HEK293T (cell line): ENCODE measurements around the gene PLA2G4D.

Experiments
- CTCF ChIA-PET: fragments of 350-600 bp; formaldehyde crosslinking; extraction: SDS; loops from one replicate; lab custom pipeline; 2021; ENCODE audit warnings: antibody characterized with exemption, inconsistent platforms; lab: Yijun Ruan, JAX
- POLR2A ChIA-PET: fragments of 350-600 bp; formaldehyde crosslinking; extraction: SDS; loops from one replicate; lab custom pipeline; 2020; ENCODE audit warnings: antibody characterized with exemption, inconsistent platforms; lab: Yijun Ruan, JAX
- DNase-seq: peaks from one replicate; pipeline ENCODE4 v3.0.0; 2012; ENCODE audit warnings: mixed read lengths; ENCODE audit errors: extremely low spot score
- ARNT ChIP-seq: fragments of 450-650 bp; IDR thresholded peaks from 2 replicates; pipeline ENCODE4 v1.6.1; 2017; ENCODE audit warnings: mild to moderate bottlenecking
- BHLHE40 ChIP-seq: fragments of 450-650 bp; IDR thresholded peaks from 2 replicates; pipeline ENCODE4 v1.6.1; 2016; ENCODE audit warnings: mild to moderate bottlenecking, moderate library complexity, borderline replicate concordance
- CTBP1 ChIP-seq: fragments of 450-650 bp; IDR thresholded peaks from 2 replicates; pipeline ENCODE4 v1.6.1; 2016; ENCODE audit warnings: borderline replicate concordance
- ELF4 ChIP-seq: fragments of 450-650 bp; IDR thresholded peaks from 2 replicates; pipeline ENCODE4 v1.6.1; 2017; ENCODE audit warnings: antibody characterized with exemption
- FOXA1 ChIP-seq: fragments of 450-650 bp; IDR thresholded peaks from 2 replicates; pipeline ENCODE4 v1.6.1; 2016; ENCODE audit warnings: mild to moderate bottlenecking
- FOXK2 ChIP-seq: fragments of 450-650 bp; IDR thresholded peaks from 2 replicates; pipeline ENCODE4 v1.6.1; 2016; ENCODE audit warnings: mild to moderate bottlenecking
- FOXM1 ChIP-seq: fragments of 450-650 bp; IDR thresholded peaks from 2 replicates; pipeline ENCODE4 v1.6.1; 2017; ENCODE audit warnings: mild to moderate bottlenecking, borderline replicate concordance
- HDGF ChIP-seq: fragments of 450-650 bp; IDR thresholded peaks from 2 replicates; pipeline ENCODE4 v1.6.1; 2017; ENCODE audit warnings: antibody characterized with exemption, borderline replicate concordance
- L3MBTL2 ChIP-seq: fragments of 450-650 bp; conservative IDR thresholded peaks from 2 replicates; pipeline ENCODE4 v1.6.1; 2016; ENCODE audit warnings: mild to moderate bottlenecking
- LEF1 ChIP-seq: fragments of 450-650 bp; IDR thresholded peaks from 2 replicates; pipeline ENCODE4 v1.6.1; 2017; ENCODE audit warnings: mild to moderate bottlenecking, borderline replicate concordance
- NFRKB ChIP-seq: fragments of 450-650 bp; IDR thresholded peaks from 2 replicates; pipeline ENCODE4 v1.6.1; 2016; ENCODE audit warnings: mild to moderate bottlenecking, moderate library complexity
- SP1 ChIP-seq: fragments of 450-650 bp; IDR thresholded peaks from 2 replicates; pipeline ENCODE4 v1.6.1; 2017
- SUZ12 ChIP-seq: fragments of 450-650 bp; IDR thresholded peaks from 2 replicates; pipeline ENCODE4 v1.6.1; 2016; ENCODE audit warnings: mild to moderate bottlenecking
- TARDBP ChIP-seq: fragments of 450-650 bp; IDR thresholded peaks from 2 replicates; pipeline ENCODE4 v1.6.1; 2016
- ZNF384 ChIP-seq: fragments of 450-650 bp; IDR thresholded peaks from 2 replicates; pipeline ENCODE4 v1.6.1; 2016
- TF ChIP-seq, protein P1 (sequence below): fragments of 450-650 bp; IDR thresholded peaks from 2 replicates; pipeline ENCODE4 v1.6.1; 2016

The PLA2G4D gene

DNA sequence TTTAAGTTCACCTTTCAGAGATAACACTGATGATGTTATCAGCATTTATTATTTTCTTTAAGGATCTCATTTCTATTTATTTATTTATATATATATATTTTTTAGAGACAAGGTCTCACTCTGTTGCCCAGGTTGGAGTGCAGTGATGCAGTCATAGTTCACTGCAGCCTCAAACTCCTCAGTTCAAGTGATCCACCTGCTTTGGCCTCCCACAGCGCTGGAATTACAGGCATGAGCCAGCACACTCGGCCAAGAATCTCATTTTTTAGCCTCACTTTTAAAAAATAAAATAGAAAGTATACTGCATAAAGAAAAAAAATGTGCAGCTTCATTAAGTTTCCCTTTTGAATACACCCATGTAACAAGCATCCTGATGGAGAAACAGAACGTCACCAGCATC is 35.6 kb downstream of the PLA2G4D start:
- POLR2A ChIA-PET: no interaction called here
- TF ChIP-seq FOXA1 (no peak), L3MBTL2 (no peak), FOXM1 (no peak), LEF1 (no peak), BHLHE40 (no peak), ZNF384 (no peak), FOXK2 (no peak), TARDBP (no peak), ARNT (no peak), NFRKB (no peak), ELF4 (no peak), SP1 (no peak), CTBP1 (no peak), HDGF (no peak), SUZ12 (no peak)
- TF ChIP-seq, protein P1, sequence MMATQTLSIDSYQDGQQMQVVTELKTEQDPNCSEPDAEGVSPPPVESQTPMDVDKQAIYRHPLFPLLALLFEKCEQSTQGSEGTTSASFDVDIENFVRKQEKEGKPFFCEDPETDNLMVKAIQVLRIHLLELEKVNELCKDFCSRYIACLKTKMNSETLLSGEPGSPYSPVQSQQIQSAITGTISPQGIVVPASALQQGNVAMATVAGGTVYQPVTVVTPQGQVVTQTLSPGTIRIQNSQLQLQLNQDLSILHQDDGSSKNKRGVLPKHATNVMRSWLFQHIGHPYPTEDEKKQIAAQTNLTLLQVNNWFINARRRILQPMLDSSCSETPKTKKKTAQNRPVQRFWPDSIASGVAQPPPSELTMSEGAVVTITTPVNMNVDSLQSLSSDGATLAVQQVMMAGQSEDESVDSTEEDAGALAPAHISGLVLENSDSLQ: no peak

DNA sequence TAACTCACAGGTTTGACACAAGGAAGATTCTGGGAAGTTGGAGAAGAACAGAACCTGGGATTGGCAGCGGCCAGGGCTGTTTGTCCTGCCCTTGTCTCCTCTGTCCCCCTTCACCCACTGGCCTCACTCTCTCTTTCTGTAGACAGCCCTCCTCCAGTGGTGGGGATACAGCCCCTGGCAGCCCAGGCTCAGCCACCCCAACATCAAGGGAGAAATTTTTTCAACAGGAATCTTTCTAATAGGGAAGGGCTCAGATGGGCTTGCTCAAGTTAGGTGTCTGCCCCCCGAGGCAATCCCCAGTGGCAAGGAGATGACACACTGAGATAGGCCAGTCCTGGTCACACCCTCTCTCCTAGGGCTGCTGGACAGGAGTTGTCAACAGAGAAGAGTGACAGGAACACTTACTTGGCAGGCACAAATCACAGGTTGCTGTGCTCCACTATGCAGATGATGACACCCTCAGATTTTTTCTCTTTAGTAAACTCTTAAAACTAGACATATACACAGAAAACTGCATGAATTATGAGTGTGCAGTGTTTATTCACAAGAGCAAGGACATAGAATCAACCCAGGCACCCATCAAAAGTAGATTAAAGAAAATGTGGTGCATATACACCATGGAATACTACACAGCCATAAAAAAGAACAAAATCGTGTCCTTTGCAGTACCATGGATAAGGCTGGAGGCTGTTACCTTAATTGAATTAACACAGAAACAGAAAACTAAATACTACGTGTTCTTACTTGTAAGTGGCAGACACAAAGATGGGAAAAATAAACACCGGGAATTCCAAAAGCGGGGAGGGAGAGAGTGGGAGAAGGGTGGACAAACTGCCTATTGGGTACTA is 36.3 kb downstream of the PLA2G4D start:
- TF ChIP-seq HDGF: no peak
- TF ChIP-seq ELF4: no peak
- TF ChIP-seq L3MBTL2: no peak
- no peak for TF ChIP-seq FOXA1
- TF ChIP-seq FOXK2: no peak
- no peak for TF ChIP-seq SP1
- DNase-seq: no peak
- ChIA-PET CTCF (interaction anchor here (0.8 to 1.5 kb wide), 3 partner anchors 21 to 93 kb away, joined by 3 to 4 read pairs (median 3); no protein-coding TSS in a partner anchor), POLR2A (no interaction called here)

More for the DNA sequence above, 35.6 kb downstream of the PLA2G4D start:
- CTCF ChIA-PET: no interaction called here
- DNase-seq: no peak

DNA sequence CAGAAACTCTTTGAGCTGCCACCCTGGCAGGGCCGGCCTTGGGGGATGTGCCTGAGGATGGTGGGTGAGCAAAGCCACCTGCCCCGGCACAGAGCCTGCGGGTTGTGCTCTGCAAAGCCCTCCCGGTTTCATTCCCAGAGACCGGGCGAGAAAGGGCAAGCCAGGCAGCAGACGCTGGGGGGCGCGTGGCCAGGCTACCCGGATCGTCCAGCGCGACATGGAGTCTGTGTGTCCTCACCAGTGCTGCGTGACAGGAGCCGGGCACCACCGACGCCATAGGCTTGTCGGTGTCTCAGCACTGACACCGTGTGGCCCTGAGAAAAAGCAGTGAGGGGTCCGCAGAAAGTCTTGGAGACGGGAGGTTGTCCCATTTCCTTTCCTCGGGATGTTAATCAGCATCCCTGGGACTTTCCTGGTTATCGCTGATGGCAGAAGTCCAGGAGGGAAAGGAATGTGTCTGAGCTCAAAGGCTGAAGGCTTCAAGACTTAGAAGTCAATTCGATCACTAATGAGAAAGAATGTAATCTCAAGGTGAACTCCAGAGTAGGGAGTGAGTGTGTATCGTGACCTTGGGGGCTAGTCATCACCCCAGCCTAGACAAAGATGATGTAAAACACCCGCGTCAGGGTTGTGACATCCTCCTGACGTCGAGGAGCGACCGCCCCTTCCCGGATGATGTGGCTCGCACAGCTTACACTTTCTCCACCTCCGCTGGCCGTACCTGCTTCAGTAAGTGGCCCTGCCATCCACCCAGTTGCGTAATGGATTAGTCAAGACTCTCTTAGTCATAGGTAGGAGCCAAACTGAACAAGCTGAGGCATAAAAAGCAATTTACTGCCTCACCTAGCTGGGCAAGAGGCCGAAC is 37.2 kb downstream of the PLA2G4D start:
- TF ChIP-seq HDGF (no peak), ARNT (0 out of 2 replicates have a peak, but pooled peaks have one; percentile 17)
- TF ChIP-seq, protein P1: peak; percentile 2; the same call in 1 of the 2 replicates
- POLR2A ChIA-PET: interaction anchor here (1.0 kb wide), 1 partner anchor 85 kb away, joined by 3 read pairs; the partner anchor contains the start of gene EHD4
- DNase-seq: peak; percentile 70
- CTCF ChIA-PET: interaction anchor here (0.8 to 1.8 kb wide), 4 partner anchors 22 to 94 kb away, joined by 3 to 10 read pairs (median 4); no protein-coding TSS in a partner anchor

DNA sequence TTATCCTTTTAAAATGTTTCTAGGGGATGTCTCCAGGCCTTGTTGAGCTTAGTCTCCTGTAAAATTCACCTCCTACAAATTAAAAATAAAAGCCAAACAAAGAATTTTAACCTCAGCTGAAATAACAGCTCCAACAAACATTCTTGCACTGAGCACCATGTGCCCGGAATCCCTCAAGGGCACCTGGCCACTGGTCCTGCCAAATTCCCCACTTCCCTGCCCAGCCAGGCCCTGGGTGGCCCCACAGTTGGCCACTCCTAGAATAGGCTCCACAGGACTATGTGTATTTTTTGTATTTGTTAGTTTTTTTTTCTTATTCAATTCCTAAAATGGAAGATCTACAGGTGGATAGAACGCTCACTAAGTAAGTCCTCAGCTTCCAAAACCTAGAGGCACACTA is 40.4 kb downstream of the PLA2G4D start:
- TF ChIP-seq FOXK2: no peak
- no peak for TF ChIP-seq ARNT
- no peak for TF ChIP-seq CTBP1
- no peak for TF ChIP-seq NFRKB
- no peak for TF ChIP-seq BHLHE40
- no peak for TF ChIP-seq HDGF
- no peak for TF ChIP-seq FOXM1
- TF ChIP-seq FOXA1: no peak
- no peak for DNase-seq
- POLR2A ChIA-PET: no interaction called here
- CTCF ChIA-PET: no interaction called here

DNA sequence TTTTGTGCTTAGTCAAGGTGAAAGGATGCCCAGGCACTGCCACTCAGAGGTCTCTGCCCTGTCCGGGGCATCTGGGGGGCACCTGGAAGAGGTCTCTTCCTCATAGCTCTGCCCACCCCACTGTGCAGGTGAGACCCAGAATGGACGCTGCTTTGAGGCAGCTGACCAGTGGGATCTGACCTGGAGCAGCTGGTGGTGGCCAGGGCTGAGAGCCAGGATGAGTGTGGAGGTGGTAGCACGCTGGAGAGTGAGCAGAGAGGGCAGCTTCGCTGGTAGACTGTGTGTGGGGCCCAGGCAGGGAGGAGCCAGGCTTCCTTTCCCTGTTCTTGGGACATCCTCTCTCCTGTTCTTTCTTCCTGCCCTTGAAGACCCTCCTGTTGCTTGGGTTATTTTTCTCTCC is 41.4 kb downstream of the PLA2G4D start:
- ChIA-PET CTCF (no interaction called here), POLR2A (no interaction called here)
- TF ChIP-seq LEF1 (no peak), NFRKB (no peak), TARDBP (no peak), FOXM1 (no peak), FOXA1 (no peak), CTBP1 (no peak)
- TF ChIP-seq, protein P1: no peak
- no peak for DNase-seq
